ENCODE data around the gene NDUFV2.

The NDUFV2 gene

DNA sequence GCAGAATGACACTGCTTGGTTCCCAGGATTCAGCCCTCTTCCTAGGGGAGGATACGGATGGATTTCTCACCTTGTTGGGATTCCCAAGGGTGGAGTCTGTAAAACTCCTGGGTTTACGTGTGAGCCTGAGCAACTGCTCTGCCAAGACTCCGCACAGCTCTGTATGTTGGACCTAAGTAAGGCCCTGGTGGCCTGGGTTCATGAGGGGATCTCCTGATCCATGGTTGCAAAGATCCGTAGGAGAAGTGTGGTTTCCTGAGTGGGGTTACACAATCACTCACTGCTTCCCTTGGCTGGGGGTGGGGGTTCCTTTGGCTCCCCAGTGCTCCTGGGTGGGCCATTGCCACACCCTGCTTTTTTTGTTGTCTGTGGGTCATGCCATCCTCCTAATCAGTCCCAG lies 71.8 kb downstream of the NDUFV2 start:
- Histone ChIP-seq H3K36me3 (ENCODE audit: control insufficient read depth in 2 of 2, insufficient read depth in 2 of 2, low read length in 2 of 2) (no peaks in the 10 kb centered on the region), H3K9ac (ENCODE audit: low read length in 2 of 2) (no peak overlapping the region), H3K4me3 (ENCODE audit: low read length in 2 of 2) (no peak overlapping the region), H3K27me3 (ENCODE audit: control insufficient read depth in 1 of 2, insufficient read depth in 2 of 2, low read length in 2 of 2) (no peaks in the 10 kb centered on the region), H3K4me1 (ENCODE audit: control insufficient read depth, insufficient read depth, low read length) (peaks cover 7% of the 10 kb centered on the region), H3K27ac (ENCODE audit: low read length) (no peak overlapping the region), H3K9me3 (ENCODE audit: control insufficient read depth in 2 of 2, low read length in 2 of 2) (no peaks in the 10 kb centered on the region)

DNA sequence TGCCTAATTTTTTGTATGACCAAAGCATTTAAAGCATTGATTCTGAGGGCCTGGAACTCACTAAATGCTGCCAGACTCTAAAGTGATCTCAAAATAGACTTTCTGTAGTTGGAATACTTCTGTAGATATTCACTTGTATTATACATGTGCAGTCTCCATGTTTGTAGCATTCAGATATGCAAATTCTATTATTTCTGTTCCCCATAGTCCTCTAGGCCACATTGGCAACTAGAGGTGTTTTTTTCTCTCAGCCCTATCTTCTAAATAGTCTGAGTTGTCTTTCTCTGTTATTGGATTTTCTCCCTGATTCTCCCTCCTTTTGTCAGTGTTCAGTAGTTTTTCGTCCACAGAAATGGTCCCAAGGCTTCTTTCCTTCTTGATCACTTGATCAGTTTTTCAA lies 72.6 kb downstream of the NDUFV2 start:
- Histone ChIP-seq H3K4me1 (ENCODE audit: control insufficient read depth, insufficient read depth, low read length) (peaks cover 7% of the 10 kb centered on the region), H3K27ac (ENCODE audit: low read length) (no peak overlapping the region), H3K9me3 (ENCODE audit: control insufficient read depth in 2 of 2, low read length in 2 of 2) (no peaks in the 10 kb centered on the region), H3K9ac (ENCODE audit: low read length in 2 of 2) (no peak overlapping the region), H3K27me3 (ENCODE audit: control insufficient read depth in 1 of 2, insufficient read depth in 2 of 2, low read length in 2 of 2) (no peaks in the 10 kb centered on the region), H3K36me3 (ENCODE audit: control insufficient read depth in 2 of 2, insufficient read depth in 2 of 2, low read length in 2 of 2) (no peaks in the 10 kb centered on the region), H3K4me3 (ENCODE audit: low read length in 2 of 2) (no peak overlapping the region)

DNA sequence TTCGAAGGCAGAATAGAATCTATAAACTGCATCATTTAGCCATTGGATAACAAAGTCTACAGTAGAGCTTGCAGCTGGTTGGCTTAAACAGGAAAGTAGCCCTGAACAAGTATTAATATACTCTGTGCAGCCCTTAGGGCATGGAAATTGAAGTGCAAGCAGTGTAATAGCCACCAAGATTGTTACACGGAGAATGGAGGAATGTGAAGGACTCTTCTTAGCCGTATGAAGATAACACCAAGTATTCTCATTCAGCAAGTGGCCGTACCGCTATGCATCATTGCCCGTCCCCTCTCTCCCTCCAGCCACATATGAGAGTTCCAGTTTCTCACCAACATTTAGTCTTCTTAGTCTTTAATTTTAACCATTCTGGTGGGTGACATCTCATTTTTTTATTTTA lies 74.5 kb downstream of the NDUFV2 start:
- H3K9me3 ChIP-seq (ENCODE audit: control insufficient read depth in 2 of 2, low read length in 2 of 2), result no peaks in the 10 kb centered on the region
- H3K27me3 ChIP-seq (ENCODE audit: control insufficient read depth in 1 of 2, insufficient read depth in 2 of 2, low read length in 2 of 2), result no peaks in the 10 kb centered on the region
- no peaks in the 10 kb centered on the region for H3K36me3 ChIP-seq (ENCODE audit: control insufficient read depth in 2 of 2, insufficient read depth in 2 of 2, low read length in 2 of 2)
- no peak overlapping the region for H3K4me3 ChIP-seq (ENCODE audit: low read length in 2 of 2)
- H3K9ac ChIP-seq (ENCODE audit: low read length in 2 of 2), result no peak overlapping the region
- no peak overlapping the region for H3K27ac ChIP-seq (ENCODE audit: low read length)
- peaks cover 7% of the 10 kb centered on the region for H3K4me1 ChIP-seq (ENCODE audit: control insufficient read depth, insufficient read depth, low read length)

DNA sequence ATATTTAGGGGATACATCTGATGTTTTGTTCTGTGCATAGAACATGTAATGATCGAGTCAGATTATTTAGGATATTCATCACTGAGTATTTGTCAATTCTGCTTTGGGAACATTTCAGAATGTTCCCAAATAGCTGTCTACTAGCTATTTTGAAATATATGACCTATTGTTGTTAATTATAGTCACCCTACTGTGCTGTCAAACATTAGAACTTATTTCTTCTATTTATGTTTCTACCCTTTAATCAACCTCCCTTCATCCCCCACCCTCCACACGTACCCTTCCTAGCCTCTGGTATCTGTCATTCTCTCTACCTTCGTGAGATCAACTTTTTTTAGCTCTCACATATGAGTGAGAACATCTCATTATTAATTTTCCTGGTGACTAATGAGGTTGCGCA lies 75.0 kb downstream of the NDUFV2 start:
- no peaks in the 10 kb centered on the region for H3K9me3 ChIP-seq (ENCODE audit: control insufficient read depth in 2 of 2, low read length in 2 of 2)
- H3K27me3 ChIP-seq (ENCODE audit: control insufficient read depth in 1 of 2, insufficient read depth in 2 of 2, low read length in 2 of 2), result no peaks in the 10 kb centered on the region
- no peak overlapping the region for H3K9ac ChIP-seq (ENCODE audit: low read length in 2 of 2)
- peaks cover 7% of the 10 kb centered on the region for H3K4me1 ChIP-seq (ENCODE audit: control insufficient read depth, insufficient read depth, low read length)
- H3K36me3 ChIP-seq (ENCODE audit: control insufficient read depth in 2 of 2, insufficient read depth in 2 of 2, low read length in 2 of 2), result no peaks in the 10 kb centered on the region
- H3K27ac ChIP-seq (ENCODE audit: low read length), result no peak overlapping the region
- no peak overlapping the region for H3K4me3 ChIP-seq (ENCODE audit: low read length in 2 of 2)

DNA sequence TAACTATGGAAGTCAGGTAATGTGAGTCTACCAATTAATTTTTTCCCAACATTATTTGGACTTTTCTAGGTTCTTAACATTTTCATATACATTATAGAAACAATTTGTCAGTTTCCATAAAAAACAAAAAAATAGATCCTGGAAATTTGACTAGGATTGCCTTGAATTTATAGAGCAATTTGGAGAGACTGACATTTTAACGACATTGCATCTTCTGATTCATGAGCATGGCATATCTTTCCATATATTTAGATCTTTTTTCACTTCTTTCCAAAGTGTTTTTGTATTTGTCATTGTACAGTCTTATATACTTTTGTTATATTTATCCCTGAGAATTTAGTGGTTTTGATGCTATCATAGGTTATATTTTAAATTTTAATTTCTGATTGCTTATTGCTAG lies 76.1 kb downstream of the NDUFV2 start:
- Histone ChIP-seq H3K4me1 (ENCODE audit: control insufficient read depth, insufficient read depth, low read length) (peaks cover 4% of the 10 kb centered on the region), H3K4me3 (ENCODE audit: low read length in 2 of 2) (no peak overlapping the region), H3K9me3 (ENCODE audit: control insufficient read depth in 2 of 2, low read length in 2 of 2) (no peaks in the 10 kb centered on the region), H3K27me3 (ENCODE audit: control insufficient read depth in 1 of 2, insufficient read depth in 2 of 2, low read length in 2 of 2) (no peaks in the 10 kb centered on the region), H3K36me3 (ENCODE audit: control insufficient read depth in 2 of 2, insufficient read depth in 2 of 2, low read length in 2 of 2) (peaks cover 0 to 6% of the 10 kb centered on the region in 2 donors), H3K9ac (ENCODE audit: low read length in 2 of 2) (no peak overlapping the region), H3K27ac (ENCODE audit: low read length) (no peak overlapping the region)

DNA sequence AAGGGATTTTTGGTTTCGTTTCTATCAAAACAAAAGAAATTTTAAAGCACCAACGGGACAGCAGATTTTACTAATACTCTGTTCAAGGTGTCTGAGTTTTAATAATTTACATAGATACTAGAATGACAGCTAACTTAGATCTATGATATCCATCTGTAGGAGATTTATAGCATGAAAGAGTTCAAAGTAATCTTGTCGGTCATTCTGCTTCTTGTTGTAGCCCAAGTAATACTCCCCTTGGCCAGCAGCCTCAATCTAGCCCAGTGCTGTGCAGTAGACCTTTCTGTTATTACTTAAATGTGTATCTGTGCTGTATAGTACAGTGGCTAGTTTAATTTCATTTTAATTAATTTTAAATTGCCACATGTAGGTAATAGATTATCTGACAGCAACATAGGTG lies 78.8 kb downstream of the NDUFV2 start:
- H3K4me3 ChIP-seq (ENCODE audit: low read length in 2 of 2), result no peak overlapping the region
- H3K36me3 ChIP-seq (ENCODE audit: control insufficient read depth in 2 of 2, insufficient read depth in 2 of 2, low read length in 2 of 2), result peaks cover 0 to 6% of the 10 kb centered on the region in 2 donors
- no peaks in the 10 kb centered on the region for H3K9me3 ChIP-seq (ENCODE audit: control insufficient read depth in 2 of 2, low read length in 2 of 2)
- H3K27me3 ChIP-seq (ENCODE audit: control insufficient read depth in 1 of 2, insufficient read depth in 2 of 2, low read length in 2 of 2), result no peaks in the 10 kb centered on the region
- peaks cover 2% of the 10 kb centered on the region for H3K4me1 ChIP-seq (ENCODE audit: control insufficient read depth, insufficient read depth, low read length)
- no peak overlapping the region for H3K9ac ChIP-seq (ENCODE audit: low read length in 2 of 2)
- no peak overlapping the region for H3K27ac ChIP-seq (ENCODE audit: low read length)

DNA sequence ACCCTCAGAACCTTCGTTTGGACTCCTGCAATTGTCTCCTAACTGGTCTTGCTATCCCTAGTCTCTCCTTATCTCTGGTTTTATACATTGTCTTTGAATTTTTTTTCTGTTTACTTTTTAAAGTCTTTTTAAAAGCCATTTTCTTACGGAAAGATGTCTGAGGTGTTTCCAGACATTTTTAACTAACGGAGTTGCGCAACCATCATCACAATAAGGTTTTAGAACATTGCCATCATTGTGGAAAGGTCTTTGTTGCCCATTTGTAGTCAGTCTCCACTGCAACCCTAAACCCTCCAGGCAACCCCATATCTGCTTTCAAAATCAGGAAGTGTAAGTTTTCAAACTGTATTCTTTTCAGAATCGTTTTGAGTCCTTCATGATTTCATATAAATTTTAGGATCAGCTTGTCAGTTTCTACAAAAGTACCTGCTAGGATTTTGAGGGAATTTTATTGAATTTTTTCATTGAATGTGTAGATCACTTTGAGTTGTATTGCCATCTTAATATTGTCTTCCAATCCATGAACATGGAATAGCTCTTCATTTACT lies 80.4 kb downstream of the NDUFV2 start:
- Histone ChIP-seq H3K27me3 (ENCODE audit: control insufficient read depth in 1 of 2, insufficient read depth in 2 of 2, low read length in 2 of 2) (no peaks in the 10 kb centered on the region), H3K4me3 (ENCODE audit: low read length in 2 of 2) (no peak overlapping the region), H3K4me1 (ENCODE audit: control insufficient read depth, insufficient read depth, low read length) (no peaks in the 10 kb centered on the region), H3K9ac (ENCODE audit: low read length in 2 of 2) (no peak overlapping the region), H3K9me3 (ENCODE audit: control insufficient read depth in 2 of 2, low read length in 2 of 2) (no peaks in the 10 kb centered on the region), H3K27ac (ENCODE audit: low read length) (no peak overlapping the region), H3K36me3 (ENCODE audit: control insufficient read depth in 2 of 2, insufficient read depth in 2 of 2, low read length in 2 of 2) (peaks cover 0 to 6% of the 10 kb centered on the region in 2 donors)

Measured in stomach smooth muscle (tissue), 2 donors.